GM19351 (cell line): ENCODE data around the gene ADNP2.

ENCODE experiments used
- ATAC-seq: cut with Tn5 transposase; IDR thresholded peaks from one replicate; pipeline ENCODE4 v1.9.1; 2021; ENCODE audit warnings: mild to moderate bottlenecking, moderate library complexity; ENCODE audit not compliant: unreplicated experiment

ADNP2 gene

GRCh38 chr18:80106482-80107051, 2.5 kb upstream of the ADNP2 start:
- no peak for ATAC-seq

GRCh38 chr18:80107426-80107825, 1.6 kb upstream of the ADNP2 start:
- no peak for ATAC-seq

GRCh38 chr18:80108121-80108536, 933 bp upstream of the ADNP2 start:
- no peak for ATAC-seq

- ATAC-seq, result peak; percentile 23
Observed at GRCh38 chr18:80109676-80110078, 615 bp downstream of the ADNP2 start.

GRCh38 chr18:80112624-80113248, 3.7 kb downstream of the ADNP2 start:
- no peak for ATAC-seq

- no peak for ATAC-seq
Observed at GRCh38 chr18:80115035-80115434, 6.0 kb downstream of the ADNP2 start.

GRCh38 chr18:80119111-80119510, 10.0 kb downstream of the ADNP2 start:
- ATAC-seq, result no peak

- no peak for ATAC-seq
Observed at GRCh38 chr18:80120932-80121331, 11.9 kb downstream of the ADNP2 start.

- ATAC-seq, result no peak
Observed at GRCh38 chr18:80124131-80124530, 15.1 kb downstream of the ADNP2 start.

- no peak for ATAC-seq
Observed at GRCh38 chr18:80126797-80127196, 17.7 kb downstream of the ADNP2 start.

GRCh38 chr18:80127635-80128034, 18.6 kb downstream of the ADNP2 start:
- no peak for ATAC-seq

- no peak for ATAC-seq
Observed at GRCh38 chr18:80129672-80130367, 20.8 kb downstream of the ADNP2 start.

GRCh38 chr18:80130555-80130954, 21.5 kb downstream of the ADNP2 start:
- ATAC-seq, result no peak

- no peak for ATAC-seq
Observed at GRCh38 chr18:80132180-80132812, 23.2 kb downstream of the ADNP2 start.

- ATAC-seq, result no peak
Observed at GRCh38 chr18:80133124-80133523, 24.1 kb downstream of the ADNP2 start.

- ATAC-seq, result no peak
Observed at GRCh38 chr18:80135136-80135535, 26.1 kb downstream of the ADNP2 start.

GRCh38 chr18:80136679-80137078, 27.6 kb downstream of the ADNP2 start:
- no peak for ATAC-seq

GRCh38 chr18:80137137-80137536, 28.1 kb downstream of the ADNP2 start:
- ATAC-seq, result no peak

- no peak for ATAC-seq
Observed at GRCh38 chr18:80137976-80138375, 28.9 kb downstream of the ADNP2 start.

GRCh38 chr18:80140455-80140985, 31.5 kb downstream of the ADNP2 start:
- ATAC-seq, result no peak

GRCh38 chr18:80143881-80144280, 34.8 kb downstream of the ADNP2 start:
- ATAC-seq, result no peak
